IPS-18a (cell line): Measurements from ENCODE around the gene DDX39B.

Source experiments
- H3K27ac ChIP-seq: one replicate; pipeline ENCODE4 v1.5.1; 2013; ENCODE audit warnings: low read length
- H3K27me3 ChIP-seq: one replicate; pipeline ENCODE4 v1.6.1; 2013; ENCODE audit warnings: mild to moderate bottlenecking, low read length; ENCODE audit not compliant: control insufficient read depth, insufficient read depth
- H3K36me3 ChIP-seq: one replicate; pipeline ENCODE4 v1.6.1; 2013; ENCODE audit warnings: low read depth, low read length; ENCODE audit not compliant: control insufficient read depth
- H3K4me1 ChIP-seq: one replicate; pipeline ENCODE4 v1.6.1; 2013; ENCODE audit warnings: low read depth, low read length; ENCODE audit not compliant: control insufficient read depth
- H3K4me3 ChIP-seq: one replicate; pipeline ENCODE4 v1.5.1; 2013; ENCODE audit warnings: low read length
- H3K9ac ChIP-seq: one replicate; pipeline ENCODE4 v1.6.1; 2013; ENCODE audit warnings: mild to moderate bottlenecking, low read length, moderate library complexity
- H3K9me3 ChIP-seq: one replicate; pipeline ENCODE4 v1.6.1; 2013; ENCODE audit warnings: low read depth, low read length; ENCODE audit not compliant: control insufficient read depth

Gene DDX39B

GRCh38 chr6:31580807-31581433, 39.1 kb upstream of the DDX39B start:
- H3K36me3 ChIP-seq: no peaks in the 10 kb centered on the region
- no peak overlapping the region for H3K27ac ChIP-seq
- peak overlapping the region; percentile 73 for H3K9ac ChIP-seq
- peaks cover 14% of the 10 kb centered on the region for H3K4me1 ChIP-seq
- no peaks in the 10 kb centered on the region for H3K9me3 ChIP-seq
- peak overlapping the region; percentile 91 for H3K4me3 ChIP-seq
- H3K27me3 ChIP-seq: peaks cover 28% of the 10 kb centered on the region

GRCh38 chr6:31580438-31580740, 38.6 kb upstream of the DDX39B start:
- no peaks in the 10 kb centered on the region for H3K9me3 ChIP-seq
- H3K4me3 ChIP-seq: peak overlapping the region; percentile 91
- no peak overlapping the region for H3K9ac ChIP-seq
- H3K27ac ChIP-seq: no peak overlapping the region
- H3K27me3 ChIP-seq: peaks cover 28% of the 10 kb centered on the region
- peaks cover 14% of the 10 kb centered on the region for H3K4me1 ChIP-seq
- H3K36me3 ChIP-seq: no peaks in the 10 kb centered on the region

- Histone ChIP-seq H3K9me3 (no peaks in the 10 kb centered on the region), H3K36me3 (no peaks in the 10 kb centered on the region), H3K9ac (no peak overlapping the region), H3K27me3 (peaks cover 28% of the 10 kb centered on the region), H3K27ac (no peak overlapping the region), H3K4me1 (peaks cover 14% of the 10 kb centered on the region), H3K4me3 (peak overlapping the region; percentile 91)
Observed at GRCh38 chr6:31579546-31580437, 38.0 kb upstream of the DDX39B start.

GRCh38 chr6:31579119-31579505, 37.3 kb upstream of the DDX39B start:
- Histone ChIP-seq H3K4me3 (no peak overlapping the region), H3K9me3 (no peaks in the 10 kb centered on the region), H3K9ac (no peak overlapping the region), H3K27me3 (peaks cover 28% of the 10 kb centered on the region), H3K36me3 (no peaks in the 10 kb centered on the region), H3K27ac (no peak overlapping the region), H3K4me1 (peaks cover 14% of the 10 kb centered on the region)

GRCh38 chr6:31578184-31579118, 36.6 kb upstream of the DDX39B start:
- Histone ChIP-seq H3K4me3 (no peak overlapping the region), H3K27ac (no peak overlapping the region), H3K4me1 (peaks cover 14% of the 10 kb centered on the region), H3K9me3 (no peaks in the 10 kb centered on the region), H3K27me3 (peaks cover 28% of the 10 kb centered on the region), H3K36me3 (no peaks in the 10 kb centered on the region), H3K9ac (no peak overlapping the region)

- Histone ChIP-seq H3K27me3 (peaks cover 28% of the 10 kb centered on the region), H3K4me1 (peaks cover 13% of the 10 kb centered on the region), H3K27ac (no peak overlapping the region), H3K4me3 (no peak overlapping the region), H3K9me3 (no peaks in the 10 kb centered on the region), H3K36me3 (no peaks in the 10 kb centered on the region), H3K9ac (no peak overlapping the region)
Observed at GRCh38 chr6:31577579-31577966, 35.8 kb upstream of the DDX39B start.

- H3K4me1 ChIP-seq: peaks cover 8% of the 10 kb centered on the region
- no peaks in the 10 kb centered on the region for H3K36me3 ChIP-seq
- H3K9ac ChIP-seq: no peak overlapping the region
- H3K9me3 ChIP-seq: no peaks in the 10 kb centered on the region
- H3K4me3 ChIP-seq: no peak overlapping the region
- no peak overlapping the region for H3K27ac ChIP-seq
- peaks cover 26% of the 10 kb centered on the region for H3K27me3 ChIP-seq
Observed at GRCh38 chr6:31576897-31577578, 35.2 kb upstream of the DDX39B start.

- no peak overlapping the region for H3K27ac ChIP-seq
Observed at GRCh38 chr6:31575952-31576685, 34.3 kb upstream of the DDX39B start.

GRCh38 chr6:31575335-31575901, 33.6 kb upstream of the DDX39B start, which contains the start of gene TNF:
Gene TNF (plus strand): TSS chr6:31575565. CDS start chr6:31575742, 177 bp downstream.
- no peaks in the 10 kb centered on the region for H3K36me3 ChIP-seq
- H3K9ac ChIP-seq: no peak within 1 kb of the TSS
- H3K4me3 ChIP-seq: no peak within 1 kb of the TSS
- H3K9me3 ChIP-seq: no peaks in the 10 kb centered on the region
- peaks cover 14% of the 10 kb centered on the region for H3K27me3 ChIP-seq
- no peak within 1 kb of the TSS for H3K27ac ChIP-seq
- peaks cover 3% of the 10 kb centered on the region for H3K4me1 ChIP-seq

More at GRCh38 chr6:31575952-31576685, 34.3 kb upstream of the DDX39B start:
- Histone ChIP-seq H3K4me1 (peaks cover 5% of the 10 kb centered on the region), H3K9ac (no peak overlapping the region), H3K4me3 (no peak overlapping the region), H3K36me3 (no peaks in the 10 kb centered on the region), H3K27me3 (peaks cover 17% of the 10 kb centered on the region), H3K9me3 (no peaks in the 10 kb centered on the region)
